ENCODE measurements around the gene TENM4. TPM values are rescaled to one million over a fixed set of nuclear protein-coding genes. Genes with fewer than 3 reads are reported as not detected.

Gene TENM4
- total and polyA plus RNA-seq, 10 of the 15 experiments (the other 5 are each of a cell fraction or from before 2014, with no cell fraction given) = 0.03 to 0.12 (median 0.06) TPM; not detected in 7

DNA sequence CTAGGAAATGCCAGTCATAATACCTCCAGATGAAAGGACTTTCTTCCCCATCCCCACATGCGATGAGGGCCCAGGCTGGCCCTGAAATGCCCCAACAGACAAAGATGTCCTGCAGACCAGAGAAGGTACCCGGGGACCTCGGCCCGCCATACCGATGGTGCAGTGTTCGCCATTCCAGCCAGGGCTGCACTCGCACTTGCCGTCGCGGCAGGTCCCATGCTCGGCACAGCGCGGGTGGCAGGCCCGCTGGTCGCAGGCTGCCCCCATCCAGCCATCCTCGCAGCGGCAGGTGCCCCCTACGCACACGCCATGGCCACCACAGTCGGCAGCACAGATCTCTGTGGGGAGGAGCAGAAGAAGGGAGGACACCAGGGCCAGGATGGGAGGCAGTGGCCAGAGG, 654.1 kb downstream of the TENM4 start:
- Histone ChIP-seq H3K36me3 (ENCODE audit: control insufficient read depth in 2 of 2, insufficient read depth in 2 of 2, low read length in 1 of 2) (no peaks in the 10 kb centered on the region), H2AFZ (ENCODE audit: control insufficient read depth, low read depth, low read length) (no peak overlapping the region), H3K4me1 (ENCODE audit: control insufficient read depth, insufficient read depth, low read length) (no peaks in the 10 kb centered on the region), H3K4me2 (ENCODE audit: control insufficient read depth, insufficient read depth) (no peak overlapping the region), H3K27ac (ENCODE audit: control insufficient read depth, insufficient read depth) (no peak overlapping the region), H3K27me3 (replicated peaks in 1 of 2; ENCODE audit: control insufficient read depth in 2 of 2, insufficient read depth in 2 of 2, low read length in 1 of 2) (no peaks in the 10 kb centered on the region; a peak in 1 of 4 replicates), H3K79me2 (ENCODE audit: control insufficient read depth, insufficient read depth, low read length) (no peaks in the 10 kb centered on the region), H3K9ac (ENCODE audit: control insufficient read depth, insufficient read depth, low read length) (no peak overlapping the region), H3K9me3 (replicated peaks; ENCODE audit: control insufficient read depth, insufficient read depth, low read length) (no peaks in the 10 kb centered on the region), H4K20me1 (ENCODE audit: control insufficient read depth, insufficient read depth) (no peaks in the 10 kb centered on the region), H3K4me3 (no peak overlapping the region)
- intact Hi-C loops (cut with micrococcal nuclease; ENCODE audit: unreplicated experiment) (no loop called here), in situ Hi-C loops (cut with MboI) (no loop called here)
- BruUV-seq (replicated peaks) = no TSS peak
- CTCF ChIA-PET = interaction anchor here (0.8 kb wide), 1 partner anchor 11 kb away, joined by 3 read pairs; no protein-coding TSS in a partner anchor
- POLR2A ChIA-PET = no interaction called here
- no peak for TF ChIP-seq WRNIP1 (IDR thresholded peaks at IDR 0.05; ENCODE audit: borderline replicate concordance, low read depth, low read length)
- no peak for TF ChIP-seq SIN3A (IDR thresholded peaks at IDR 0.05; ENCODE audit: low read depth, low read length)
- no peak for TF ChIP-seq ZNF622 (IDR thresholded peaks at IDR 0.05)
- no peak for TF ChIP-seq RCOR1 (conservative IDR thresholded peaks at IDR 0.05; ENCODE audit: low read depth, low read length)
- TF ChIP-seq ZNF24 (IDR thresholded peaks at IDR 0.05) = no peak
- no peak for TF ChIP-seq CTCF (IDR thresholded peaks at IDR 0.05 in 2 of 3, conservative IDR thresholded peaks at IDR 0.05 in 1 of 3; ENCODE audit: control insufficient read depth in 2 of 3, extremely low read depth in 1 of 3, insufficient read depth in 1 of 3, low read depth in 3 of 3, low read length in 3 of 3)
- no peak for TF ChIP-seq YBX1 (IDR thresholded peaks at IDR 0.05)
- no peak for TF ChIP-seq BCL11A (IDR thresholded peaks at IDR 0.05; ENCODE audit: low read depth, low read length)
- no peak for TF ChIP-seq MYC (IDR thresholded peaks at IDR 0.05; ENCODE audit: insufficient read depth, insufficient read length, insufficient replicate concordance, low read length, severe bottlenecking)
- TF ChIP-seq REST (IDR thresholded peaks at IDR 0.05; ENCODE audit: low read depth, low read length) = no peak
- ATAC-seq (no peak), FAIRE-seq (no peak), DNase-seq (ENCODE audit: low read depth, low spot score) (no peak)
- RAD21 ChIA-PET (ENCODE audit: unreplicated experiment) = no interaction called here
- SMC1A ChIA-PET (ENCODE audit: uncharacterized antibody, unreplicated experiment) = interaction anchor here (3.0 kb wide), 1 partner anchor 11 kb away, joined by 8 read pairs; no protein-coding TSS in a partner anchor
- 65% methylated on average over 20 of the region's 20 CpGs for WGBS (ENCODE audit: insufficient coverage, insufficient replicate concordance, low lambda C conversion rate, missing lambda C conversion rate)
